Stimulated activated CD8-positive, alpha-beta memory T cell treated with anti-CD3 and anti-CD28 coated beads, Interleukin-4, amount 100 ng/mL, for 4 hours (primary cell): ENCODE measurements around the gene SCYGR2.
"Not testable (repeated sequence)": the region's sequence is repeated elsewhere in the genome, so short reads cannot be mapped to it uniquely, and the experiment has no call there.

Experiments
- DNase-seq, 2 donors: peaks; one replicate each; pipeline ENCODE4 v3.0.0-alpha.2; 2020; ENCODE audit warnings: low read depth in 2 of 2, low spot score in 1 of 2

Gene SCYGR2

DNA sequence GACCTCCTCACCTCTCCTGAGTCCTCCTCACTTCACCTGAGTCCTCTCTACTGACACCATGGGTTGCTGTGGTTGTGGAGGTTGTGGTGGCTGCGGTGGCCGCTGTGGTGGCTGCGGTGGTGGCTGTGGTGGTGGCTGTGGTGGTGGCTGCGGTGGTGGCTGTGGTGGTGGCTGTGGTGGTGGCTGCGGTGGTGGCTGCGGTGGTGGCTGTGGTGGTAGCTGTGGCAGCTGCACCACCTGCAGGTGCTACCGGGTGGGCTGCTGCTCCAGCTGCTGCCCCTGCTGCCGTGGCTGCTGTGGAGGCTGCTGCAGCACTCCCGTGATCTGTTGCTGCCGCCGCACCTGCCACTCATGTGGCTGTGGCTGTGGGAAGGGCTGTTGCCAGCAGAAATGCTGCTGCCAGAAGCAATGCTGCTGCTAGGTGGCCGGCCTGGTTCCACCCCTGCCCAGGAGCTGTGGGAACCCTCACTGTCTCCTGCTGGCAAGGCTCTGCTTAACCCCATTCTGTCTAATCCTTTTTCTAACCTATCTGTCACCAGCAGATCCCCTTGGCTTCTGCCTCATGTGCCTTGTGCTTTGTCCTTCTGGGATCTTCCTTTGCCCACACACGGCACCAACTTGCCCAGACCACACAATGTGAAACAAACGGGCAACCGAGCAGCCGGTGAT is at the start of gene SCYGR2:
TSS of gene SCYGR2 (plus strand) at position 59 of the 669 bp plus-strand sequence. CDS start at position 59, 0 bp downstream.
- not testable (repeated sequence) for DNase-seq

DNA sequence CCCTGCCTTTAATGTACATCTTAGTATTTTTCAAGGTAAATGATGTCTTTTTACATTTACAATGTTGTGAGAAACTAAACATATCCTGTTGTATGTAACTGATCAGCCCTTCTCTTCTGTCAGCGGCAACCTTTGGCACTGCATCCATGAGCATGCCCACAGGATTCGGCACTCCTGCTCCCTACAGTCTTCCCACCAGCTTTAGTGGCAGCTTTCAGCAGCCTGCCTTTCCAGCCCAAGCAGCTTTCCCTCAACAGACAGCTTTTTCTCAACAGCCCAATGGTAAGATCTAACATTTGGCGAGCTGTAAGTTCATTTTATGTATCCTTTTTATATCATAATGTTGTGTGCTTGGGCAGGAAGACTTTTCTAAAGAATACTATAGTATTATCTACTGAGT is 46.9 kb upstream of the SCYGR2 start:
- DNase-seq: no peak

DNA sequence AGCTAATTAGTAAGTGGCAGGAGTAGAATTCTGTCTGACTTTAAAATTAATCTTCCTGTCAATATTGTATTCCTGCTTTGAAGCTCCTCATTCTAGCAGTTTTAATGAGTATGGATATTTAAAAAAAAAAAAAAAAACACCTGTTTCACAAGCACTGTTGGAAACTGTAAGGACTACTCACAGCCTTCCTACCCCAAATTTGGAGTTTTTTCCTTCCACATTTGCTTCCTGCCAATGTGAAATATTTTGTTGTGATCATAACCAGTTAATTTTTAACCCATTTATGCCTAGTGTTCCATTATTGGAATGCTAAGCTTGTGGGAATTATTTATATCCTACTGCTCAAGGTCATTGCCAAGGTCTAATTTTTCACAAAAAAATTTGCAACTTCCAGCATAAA is 36.1 kb upstream of the SCYGR2 start:
- no peak for DNase-seq

DNA sequence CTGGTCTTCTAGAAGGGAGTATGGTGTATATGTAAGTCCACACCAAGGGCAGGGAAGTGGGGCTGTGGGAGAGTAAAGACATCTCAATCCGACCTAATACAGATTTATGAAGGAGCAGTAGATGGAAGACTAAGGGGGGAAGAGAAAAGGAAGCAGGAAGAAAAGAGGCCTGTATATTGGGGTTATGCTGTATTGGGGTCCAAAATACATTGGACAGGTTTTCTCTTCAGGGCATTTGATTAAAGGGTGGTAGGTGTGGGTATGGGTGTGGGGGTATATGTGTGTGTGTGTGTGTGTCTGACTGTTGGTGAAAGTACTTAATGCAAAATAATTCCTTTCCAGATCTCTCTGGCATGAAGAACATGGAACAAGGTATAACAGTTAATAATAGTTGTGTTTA is 33.6 kb upstream of the SCYGR2 start:
- no peak for DNase-seq

DNA sequence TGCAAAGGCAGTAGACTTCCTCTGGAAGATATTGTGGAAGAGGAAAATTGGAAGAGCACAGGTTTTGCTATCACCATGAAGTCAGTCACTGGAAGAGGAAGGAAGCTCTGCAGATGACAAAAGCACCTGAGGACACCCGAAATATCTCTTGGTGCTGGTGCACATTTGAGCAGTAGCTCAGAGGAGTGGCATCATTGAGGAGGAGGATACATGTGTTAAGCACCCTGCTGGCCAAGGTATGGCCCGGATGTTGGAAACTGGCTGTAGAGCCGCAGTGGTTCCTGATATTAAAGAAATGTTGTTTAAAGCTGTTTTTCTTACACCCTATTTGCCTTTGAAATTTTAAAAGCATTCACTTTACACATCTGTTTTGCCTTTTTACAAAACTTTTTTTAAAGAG is 32.7 kb upstream of the SCYGR2 start:
- DNase-seq: no peak

DNA sequence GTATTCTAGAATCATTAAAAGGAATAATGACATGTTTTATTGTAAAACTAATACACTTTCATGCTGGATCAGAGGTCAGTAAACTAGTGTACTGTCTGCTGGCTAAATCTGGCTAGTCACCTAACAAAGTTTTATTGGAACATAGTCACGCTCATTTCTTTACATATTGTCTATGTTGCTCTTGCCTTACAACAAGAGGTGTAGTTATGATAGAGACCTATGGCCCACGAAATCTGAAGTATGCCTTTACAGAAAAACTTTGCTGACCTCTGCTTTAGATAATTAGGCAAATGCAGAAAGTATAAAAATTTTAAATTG is 29.9 kb upstream of the SCYGR2 start:
- no peak for DNase-seq

- DNase-seq: no peak
Observed at GRCh38 chr2:227570615-227571014, 28.1 kb upstream of the SCYGR2 start.

- DNase-seq: no peak
Observed at GRCh38 chr2:227576110-227576509, 22.6 kb upstream of the SCYGR2 start.

- DNase-seq: no peak
Observed at GRCh38 chr2:227576812-227577211, 21.9 kb upstream of the SCYGR2 start.

GRCh38 chr2:227577555-227577954 is 21.1 kb upstream of the SCYGR2 start:
- DNase-seq: no peak

- no peak for DNase-seq
Observed at GRCh38 chr2:227578642-227579041, 20.1 kb upstream of the SCYGR2 start.

DNA sequence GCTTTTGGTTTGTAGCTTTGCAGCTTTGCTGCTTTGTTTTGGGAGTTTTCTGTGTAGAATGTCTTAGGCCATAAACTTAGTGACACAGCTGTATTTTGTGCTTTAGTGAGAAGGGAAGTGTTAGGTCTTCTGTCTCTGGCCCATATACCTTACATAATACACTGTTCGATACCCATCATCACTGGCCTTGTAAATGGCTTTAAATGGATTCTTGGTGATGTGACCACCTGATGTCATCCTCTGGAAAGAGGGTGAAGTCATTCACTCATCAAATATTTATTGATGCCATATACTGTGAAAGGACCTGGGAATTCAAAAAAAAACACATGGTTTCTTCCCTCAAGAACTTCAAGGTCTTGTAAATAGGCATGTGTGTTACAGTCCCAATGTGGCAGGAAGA is 18.9 kb upstream of the SCYGR2 start:
- no peak for DNase-seq

GRCh38 chr2:227582369-227582768 is 16.3 kb upstream of the SCYGR2 start:
- DNase-seq: no peak

- DNase-seq: no peak
Observed at GRCh38 chr2:227592694-227593387, 5.9 kb upstream of the SCYGR2 start.

GRCh38 chr2:227595797-227596196 is 2.9 kb upstream of the SCYGR2 start:
- DNase-seq: no peak

DNA sequence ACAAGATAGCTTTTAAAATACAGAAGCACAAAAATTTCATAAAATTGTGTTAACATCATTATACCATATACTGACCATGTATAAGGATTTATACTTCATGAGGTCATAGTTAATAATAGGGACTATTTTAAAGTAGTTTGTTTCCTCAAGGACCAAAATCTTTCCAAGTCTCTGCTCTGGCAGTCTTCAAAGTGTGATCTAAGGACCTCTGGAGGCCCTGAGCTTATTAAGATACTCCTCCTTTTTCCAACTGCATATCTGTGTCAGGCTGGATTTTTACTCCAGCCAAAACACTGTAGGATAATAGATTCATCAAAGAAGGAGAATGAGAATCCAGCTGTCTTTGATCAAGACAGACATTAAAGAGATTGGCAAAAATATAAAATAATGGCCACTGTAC is 1.7 kb upstream of the SCYGR2 start:
- DNase-seq: no peak

DNA sequence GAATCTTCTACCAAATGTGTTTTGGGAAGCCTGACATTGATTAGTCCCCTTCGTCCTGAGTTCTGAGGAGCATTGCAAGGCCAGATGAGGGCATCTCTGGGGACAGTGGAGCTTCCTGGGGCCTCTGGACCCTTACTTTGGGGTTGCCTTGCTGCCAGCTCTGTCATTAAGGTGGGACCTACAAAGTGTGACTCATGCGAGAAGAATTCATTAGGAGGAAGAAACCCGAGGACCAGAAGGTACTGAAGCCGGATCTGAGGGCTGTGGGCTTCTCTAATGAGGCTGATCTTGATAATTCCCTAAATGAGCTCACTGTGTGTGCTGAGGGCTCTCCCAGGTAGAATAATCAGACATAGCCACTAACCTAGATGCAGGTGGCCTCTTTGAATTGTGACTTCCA is 695 bp upstream of the SCYGR2 start:
- no peak for DNase-seq

GRCh38 chr2:227602358-227602757 is 3.7 kb downstream of the SCYGR2 start:
- no peak for DNase-seq

DNA sequence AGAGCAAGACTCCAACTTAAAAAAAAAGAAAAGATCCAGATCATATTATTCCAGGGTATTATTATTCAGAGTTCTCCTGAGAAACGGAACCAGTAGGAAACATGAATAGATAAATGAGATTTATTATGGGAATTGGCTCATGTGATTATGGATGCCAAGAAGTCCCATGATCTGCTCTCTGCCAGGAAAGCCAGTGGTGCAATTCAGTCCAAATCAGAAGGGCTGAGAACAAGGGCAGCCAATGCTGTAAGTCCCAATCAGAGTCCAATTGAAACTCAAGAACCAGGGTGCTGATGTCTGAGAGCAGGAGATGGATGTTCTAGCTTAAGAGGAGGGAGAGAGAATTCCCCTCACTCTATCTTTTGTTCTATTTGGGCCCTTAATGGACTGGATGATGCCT is 7.8 kb downstream of the SCYGR2 start:
- no peak for DNase-seq

DNA sequence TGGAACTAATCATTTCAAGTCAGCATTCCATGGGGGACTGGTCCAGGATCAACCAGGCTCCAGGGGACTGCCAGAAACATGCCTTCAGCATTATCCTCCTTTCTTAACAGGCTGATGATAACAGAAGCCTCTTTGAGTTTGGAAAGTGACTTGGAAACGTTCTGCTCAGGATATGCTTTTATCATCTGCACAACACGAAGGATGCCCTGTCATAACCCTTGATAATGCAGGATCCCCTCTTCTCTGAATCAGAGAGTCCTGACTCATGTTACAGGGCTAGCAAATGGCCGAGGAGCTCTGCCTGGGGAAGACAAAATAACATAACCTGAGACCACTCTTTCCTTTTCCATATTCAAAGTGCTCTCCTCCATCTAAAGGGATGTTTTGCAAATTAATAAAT is 9.2 kb downstream of the SCYGR2 start:
- DNase-seq: no peak

DNA sequence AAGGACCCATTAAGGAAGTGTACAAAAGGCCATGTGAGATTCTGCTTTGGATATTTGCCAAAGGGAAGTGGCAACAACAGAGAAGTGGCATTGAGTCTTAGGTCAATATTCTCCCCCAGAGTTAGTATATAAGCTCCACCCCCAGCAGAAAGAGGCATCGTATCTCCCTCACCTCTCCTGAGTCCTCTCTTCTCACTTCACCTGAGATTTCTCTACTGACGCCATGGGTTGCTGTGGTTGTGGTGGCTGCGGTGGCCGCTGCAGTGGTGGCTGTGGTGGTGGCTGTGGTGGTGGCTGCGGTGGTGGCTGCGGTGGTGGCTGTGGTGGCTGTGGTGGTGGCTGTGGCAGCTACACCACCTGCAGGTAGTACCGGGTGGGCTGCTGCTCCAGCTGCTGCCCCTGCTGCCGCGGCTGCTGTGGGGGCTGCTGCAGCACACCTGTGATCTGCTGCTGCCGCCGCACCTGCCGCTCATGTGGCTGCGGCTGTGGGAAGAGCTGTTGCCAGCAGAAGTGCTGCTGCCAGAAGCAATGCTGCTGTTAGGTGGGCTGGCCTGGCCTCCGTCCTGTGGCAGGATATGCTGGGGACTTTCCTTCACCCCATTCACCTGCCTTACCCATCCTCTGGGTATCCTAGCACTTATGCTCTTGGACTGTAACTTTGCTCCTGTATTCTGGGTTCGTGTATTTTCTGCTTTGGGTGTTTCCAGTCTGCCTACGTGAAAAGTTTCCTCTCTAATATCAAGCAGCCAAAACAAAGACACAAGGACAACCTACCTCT is 10.1 kb downstream of the SCYGR2 start:
- DNase-seq: no peak

DNA sequence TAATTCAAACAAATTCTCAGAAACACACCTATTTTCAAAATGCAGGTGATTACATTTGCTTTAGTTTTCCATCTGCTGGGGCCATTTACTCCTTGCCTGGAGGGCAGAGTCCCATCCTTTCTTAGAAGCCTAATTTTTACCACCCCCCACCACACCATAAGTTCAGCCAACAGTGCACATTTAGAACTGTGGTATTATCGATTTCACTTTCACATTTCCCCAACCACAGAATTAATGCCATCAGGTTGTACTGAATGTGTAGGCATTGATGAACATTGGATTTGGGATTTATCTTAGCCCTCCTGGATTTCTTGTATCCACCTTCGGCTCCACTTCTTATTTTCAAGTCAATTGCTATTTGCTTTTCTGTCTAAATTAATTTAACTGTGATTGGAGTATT is 11.4 kb downstream of the SCYGR2 start:
- DNase-seq: no peak
